Caco-2 (cell line): ENCODE measurements around the gene DAB1. TPM values are rescaled to one million over a fixed set of nuclear protein-coding genes. Genes with fewer than 3 reads are reported as not detected.

Experiments used
- BruUV-seq: library from RNA; stranded (reverse); fragments of 400-500 nt; replicated peaks from 2 replicates; lab custom pipeline; 2021; lab: Mats Ljungman, UMichigan
- CTCF ChIA-PET: fragments of 300-600 bp; sonication (Branson Sonifier 250); formaldehyde crosslinking; loops from one replicate; lab custom pipeline; 2022; ENCODE audit warnings: antibody characterized with exemption; lab: Charles Lee
- POLR2A ChIA-PET: fragments of 300-600 bp; sonication (Branson Sonifier 250); formaldehyde crosslinking; loops from one replicate; lab custom pipeline; 2022; ENCODE audit warnings: antibody characterized with exemption; lab: Charles Lee
- DNase-seq, 2 experiments: peaks; one replicate each; pipeline versions ENCODE4 v3.0.0 to v3.0.0-alpha.2; 2020 to 2022
- H3K27me3 ChIP-seq: replicated peaks from 2 replicates; pipeline ENCODE4 v1.6.0; 2011; ENCODE audit warnings: low read length; ENCODE audit not compliant: control insufficient read depth, insufficient read depth
- H3K36me3 ChIP-seq: 2 replicates; pipeline ENCODE4 v1.5.1; 2011; ENCODE audit warnings: low read length; ENCODE audit not compliant: control insufficient read depth, insufficient read depth
- H3K4me1 ChIP-seq: fragments of 250-450 bp; sonication (Bioruptor Pico); 2 replicates; pipeline ENCODE4 v1.5.1; 2020; ENCODE audit warnings: mild to moderate bottlenecking
- H3K4me3 ChIP-seq: 2 replicates; pipeline ENCODE4 v1.5.1; 2011; ENCODE audit warnings: low read depth, mild to moderate bottlenecking, control low read depth, low read length
- H3K9me3 ChIP-seq: fragments of 250-450 bp; sonication (Bioruptor Pico); 2 replicates; pipeline ENCODE4 v1.5.1; 2020; ENCODE audit warnings: mild to moderate bottlenecking, moderate library complexity
- H3K27ac Mint-ChIP-seq: one replicate; pipeline ENCODE4 v1.8.0; 2022; ENCODE audit warnings: mixed read lengths; ENCODE audit not compliant: unreplicated experiment
- H3K27me3 Mint-ChIP-seq: one replicate; pipeline ENCODE4 v1.8.0; 2022; ENCODE audit warnings: mixed read lengths; ENCODE audit not compliant: insufficient read depth, unreplicated experiment
- H3K36me3 Mint-ChIP-seq: one replicate; pipeline ENCODE4 v1.8.0; 2022; ENCODE audit warnings: mild to moderate bottlenecking, mixed read lengths; ENCODE audit not compliant: insufficient read depth, unreplicated experiment
- H3K4me1 Mint-ChIP-seq: one replicate; pipeline ENCODE4 v1.8.0; 2022; ENCODE audit warnings: low read depth, mixed read lengths; ENCODE audit not compliant: unreplicated experiment
- H3K4me3 Mint-ChIP-seq: one replicate; pipeline ENCODE4 v1.8.0; 2022; ENCODE audit warnings: mild to moderate bottlenecking, moderate library complexity, mixed read lengths; ENCODE audit not compliant: unreplicated experiment
- H3K9me3 Mint-ChIP-seq: one replicate; pipeline ENCODE4 v1.8.0; 2022; ENCODE audit warnings: mixed read lengths; ENCODE audit not compliant: unreplicated experiment
- intact Hi-C: fragments of 100-400 bp; cut with micrococcal nuclease; formaldehyde crosslinking; loops from one replicate; pipeline ENCODE4 v1.10.0; 2022; ENCODE audit not compliant: unreplicated experiment
- total RNA-seq: library from RNA; stranded (reverse); gene quantifications from 2 replicates; pipeline ENCODE4 v1.2.3, GENCODE V29; 2022
- TF ChIP-seq, protein P1 (sequence below), 2 experiments: fragments of 200-600 bp in 1 of 2; IDR thresholded peaks; 1 replicate in 1 of 2; 2 replicates in 1 of 2; pipeline versions ENCODE4 v1.5.1 to v1.8.0; 2011 to 2022; ENCODE audit warnings: antibody characterized with exemption in 1 of 2, control low read depth in 1 of 2, inconsistent platforms in 1 of 2, low read depth in 1 of 2, low read length in 1 of 2, mild to moderate bottlenecking in 1 of 2, moderate library complexity in 1 of 2; ENCODE audit not compliant: insufficient read depth in 1 of 2, severe bottlenecking in 1 of 2, unreplicated experiment in 1 of 2

The DAB1 gene
- total RNA-seq, 1 experiment from 2014 or later = 0.32 TPM

DNA sequence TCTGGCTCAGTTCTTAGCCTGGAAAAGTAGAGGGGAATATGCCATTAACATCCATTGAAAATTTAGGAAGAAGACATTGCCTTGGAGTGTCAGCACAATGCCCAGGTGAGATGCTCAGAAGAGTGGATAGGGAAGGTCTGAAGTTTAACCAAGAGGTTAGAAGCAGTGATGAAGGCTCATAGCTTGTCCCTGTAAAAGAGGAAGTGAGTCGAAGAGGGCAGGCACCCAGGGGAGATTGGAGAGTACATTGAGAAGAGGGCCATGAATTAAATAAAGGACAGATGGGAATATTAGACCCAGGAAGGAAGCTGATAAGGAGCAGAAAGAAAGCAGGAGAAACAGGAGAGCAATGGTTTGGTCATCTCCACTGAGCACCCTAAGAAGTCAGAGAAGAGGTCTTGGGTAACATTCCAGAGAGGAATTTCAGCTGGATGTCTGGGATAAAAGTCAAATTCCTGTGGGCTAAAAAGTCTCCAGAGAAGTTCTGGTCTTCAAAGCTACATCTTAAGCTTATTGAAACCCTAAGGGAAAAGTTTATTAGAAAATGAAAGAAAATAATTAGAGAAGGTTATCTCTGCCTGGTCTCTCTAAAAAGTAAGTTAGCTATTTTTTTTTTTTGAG is 475.3 kb downstream of the DAB1 start:
- Histone ChIP-seq H3K4me3 (no peak overlapping the region), H3K36me3 (no peaks in the 10 kb centered on the region), H3K4me1 (no peaks in the 10 kb centered on the region), H3K27me3 (no peaks in the 10 kb centered on the region), H3K9me3 (no peaks in the 10 kb centered on the region)
- BruUV-seq = no TSS peak
- H3K36me3 Mint-ChIP-seq = no peaks in the 10 kb centered on the region
- ChIA-PET POLR2A (no interaction called here), CTCF (no interaction called here)
- TF ChIP-seq, protein P1, sequence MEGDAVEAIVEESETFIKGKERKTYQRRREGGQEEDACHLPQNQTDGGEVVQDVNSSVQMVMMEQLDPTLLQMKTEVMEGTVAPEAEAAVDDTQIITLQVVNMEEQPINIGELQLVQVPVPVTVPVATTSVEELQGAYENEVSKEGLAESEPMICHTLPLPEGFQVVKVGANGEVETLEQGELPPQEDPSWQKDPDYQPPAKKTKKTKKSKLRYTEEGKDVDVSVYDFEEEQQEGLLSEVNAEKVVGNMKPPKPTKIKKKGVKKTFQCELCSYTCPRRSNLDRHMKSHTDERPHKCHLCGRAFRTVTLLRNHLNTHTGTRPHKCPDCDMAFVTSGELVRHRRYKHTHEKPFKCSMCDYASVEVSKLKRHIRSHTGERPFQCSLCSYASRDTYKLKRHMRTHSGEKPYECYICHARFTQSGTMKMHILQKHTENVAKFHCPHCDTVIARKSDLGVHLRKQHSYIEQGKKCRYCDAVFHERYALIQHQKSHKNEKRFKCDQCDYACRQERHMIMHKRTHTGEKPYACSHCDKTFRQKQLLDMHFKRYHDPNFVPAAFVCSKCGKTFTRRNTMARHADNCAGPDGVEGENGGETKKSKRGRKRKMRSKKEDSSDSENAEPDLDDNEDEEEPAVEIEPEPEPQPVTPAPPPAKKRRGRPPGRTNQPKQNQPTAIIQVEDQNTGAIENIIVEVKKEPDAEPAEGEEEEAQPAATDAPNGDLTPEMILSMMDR (IDR thresholded peaks at IDR 0.05; ENCODE audit: insufficient read depth in 1 of 2, low read depth in 1 of 2, low read length in 1 of 2, severe bottlenecking in 1 of 2, unreplicated experiment in 1 of 2) = no peak
- no peak overlapping the region for H3K27ac Mint-ChIP-seq
- H3K4me3 Mint-ChIP-seq = no peak overlapping the region
- DNase-seq = no peak
- intact Hi-C loops = no loop called here
- H3K27me3 Mint-ChIP-seq = no peaks in the 10 kb centered on the region
- no peaks in the 10 kb centered on the region for H3K9me3 Mint-ChIP-seq
- no peaks in the 10 kb centered on the region for H3K4me1 Mint-ChIP-seq
